Measurements from ENCODE around the gene CEP250.

GRCh38 chr20:35503281-35503680 is 47.9 kb downstream of the CEP250 start:
- TF ChIP-seq, protein P1, sequence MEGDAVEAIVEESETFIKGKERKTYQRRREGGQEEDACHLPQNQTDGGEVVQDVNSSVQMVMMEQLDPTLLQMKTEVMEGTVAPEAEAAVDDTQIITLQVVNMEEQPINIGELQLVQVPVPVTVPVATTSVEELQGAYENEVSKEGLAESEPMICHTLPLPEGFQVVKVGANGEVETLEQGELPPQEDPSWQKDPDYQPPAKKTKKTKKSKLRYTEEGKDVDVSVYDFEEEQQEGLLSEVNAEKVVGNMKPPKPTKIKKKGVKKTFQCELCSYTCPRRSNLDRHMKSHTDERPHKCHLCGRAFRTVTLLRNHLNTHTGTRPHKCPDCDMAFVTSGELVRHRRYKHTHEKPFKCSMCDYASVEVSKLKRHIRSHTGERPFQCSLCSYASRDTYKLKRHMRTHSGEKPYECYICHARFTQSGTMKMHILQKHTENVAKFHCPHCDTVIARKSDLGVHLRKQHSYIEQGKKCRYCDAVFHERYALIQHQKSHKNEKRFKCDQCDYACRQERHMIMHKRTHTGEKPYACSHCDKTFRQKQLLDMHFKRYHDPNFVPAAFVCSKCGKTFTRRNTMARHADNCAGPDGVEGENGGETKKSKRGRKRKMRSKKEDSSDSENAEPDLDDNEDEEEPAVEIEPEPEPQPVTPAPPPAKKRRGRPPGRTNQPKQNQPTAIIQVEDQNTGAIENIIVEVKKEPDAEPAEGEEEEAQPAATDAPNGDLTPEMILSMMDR (conservative IDR thresholded peaks at IDR 0.05; ENCODE audit: low read depth, low read length) = no peak
- TF ChIP-seq ELK1 (IDR thresholded peaks at IDR 0.05; ENCODE audit: borderline replicate concordance, low read depth, low read length) (no peak), RCOR1 (IDR thresholded peaks at IDR 0.05; ENCODE audit: insufficient replicate concordance, low read length) (no peak), POLR2A (IDR thresholded peaks at IDR 0.05; ENCODE audit: low read depth, low read length) (no peak), FOS (IDR thresholded peaks at IDR 0.05; ENCODE audit: low read depth, low read length) (no peak), CHD1 (IDR thresholded peaks at IDR 0.05; ENCODE audit: low read depth, low read length) (no peak), USF2 (IDR thresholded peaks at IDR 0.05; ENCODE audit: low read depth, low read length) (no peak), MAFK (IDR thresholded peaks at IDR 0.05; ENCODE audit: low read depth, low read length) (no peak), CEBPB (IDR thresholded peaks at IDR 0.05; ENCODE audit: low read depth, low read length) (no peak)
